ENCODE measurements around the gene LEF1. TPM values are rescaled to one million over a fixed set of nuclear protein-coding genes. Genes with fewer than 3 reads are reported as not detected.

Gene LEF1
- total and polyA plus RNA-seq, 2 donors (not counting 3 experiments of a cell fraction or from before 2014, with no cell fraction given) = 0.46 TPM; not detected in 1

DNA sequence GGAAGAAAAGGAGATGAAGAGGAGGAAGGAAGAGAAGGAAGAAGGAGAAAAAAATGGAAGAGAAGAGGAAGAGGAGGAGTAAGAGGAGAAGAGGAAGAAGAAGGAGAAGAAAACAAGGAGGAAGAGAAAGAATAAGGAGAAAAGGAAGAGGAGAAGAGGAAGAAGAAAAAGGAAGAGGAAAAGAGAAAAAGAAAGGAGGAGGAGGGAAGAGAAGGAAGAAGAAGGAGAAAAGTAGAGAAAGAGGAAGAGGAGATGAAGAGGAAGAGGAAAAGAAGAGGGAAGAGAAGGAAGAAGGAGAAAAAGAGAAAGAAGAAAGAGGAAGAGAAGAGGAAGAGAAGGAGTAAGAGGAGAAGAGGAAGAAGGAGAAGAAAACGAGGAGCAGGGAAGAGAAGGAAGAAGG is 11.8 kb upstream of the LEF1 start:
- no peaks in the 10 kb centered on the region for H3K79me2 ChIP-seq (ENCODE audit: control insufficient read depth, insufficient read depth, low read length)
- no TSS peak for BruUV-seq (replicated peaks)
- H3K9me1 ChIP-seq (replicated peaks; ENCODE audit: control insufficient read depth, extremely low read depth, insufficient read depth, low read length) = no peaks in the 10 kb centered on the region
- H3K27ac ChIP-seq (ENCODE audit: insufficient read depth, low read depth, low read length) = no peak overlapping the region
- no peaks in the 10 kb centered on the region for H3K9me3 ChIP-seq (replicated peaks; ENCODE audit: control insufficient read depth, insufficient read depth, low read length)
- H3K27me3 ChIP-seq (ENCODE audit: control insufficient read depth in 2 of 2, insufficient read depth in 2 of 2, low read length in 2 of 2) = peaks cover 3 to 5% of the 10 kb centered on the region in 2 experiments
- POLR2A ChIA-PET = no interaction called here
- DNase-seq (ENCODE audit: low read depth, low spot score) = no peak
- H3K4me3 ChIP-seq (replicated peaks in 1 of 3; ENCODE audit: insufficient read depth in 1 of 3, low read depth in 1 of 3, low read length in 3 of 3) = no peak overlapping the region
- H3K4me2 ChIP-seq (ENCODE audit: insufficient read depth, low read length) = no peak overlapping the region
- no peak overlapping the region for H3K9ac ChIP-seq (replicated peaks; ENCODE audit: extremely low read depth, insufficient read depth, low read length)
- TF ChIP-seq FOS (IDR thresholded peaks at IDR 0.05; ENCODE audit: borderline replicate concordance, insufficient read depth, low read length) = no peak
- TF ChIP-seq GATA2 (IDR thresholded peaks at IDR 0.05; ENCODE audit: insufficient read depth, insufficient read length, low read depth, low read length) = no peak
- TF ChIP-seq, protein P1, sequence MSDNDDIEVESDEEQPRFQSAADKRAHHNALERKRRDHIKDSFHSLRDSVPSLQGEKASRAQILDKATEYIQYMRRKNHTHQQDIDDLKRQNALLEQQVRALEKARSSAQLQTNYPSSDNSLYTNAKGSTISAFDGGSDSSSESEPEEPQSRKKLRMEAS (IDR thresholded peaks at IDR 0.05; ENCODE audit: insufficient read depth, insufficient read length) = no peak
- intact Hi-C loops (cut with micrococcal nuclease) = no loop called here
- dilution Hi-C loops (cut with MboI; ENCODE audit: extremely low pct_ligation_motif_present, low sequenced_read_pairs) = no loop called here
- H4K20me1 ChIP-seq (replicated peaks; ENCODE audit: control insufficient read depth, extremely low read depth, insufficient read depth, low read length) = no peaks in the 10 kb centered on the region
- no peak for FAIRE-seq
- H3K4me1 ChIP-seq (ENCODE audit: control insufficient read depth, extremely low read depth, insufficient read depth, low read length) = no peaks in the 10 kb centered on the region
- CTCF ChIA-PET = no interaction called here
- H3K36me3 ChIP-seq (ENCODE audit: control insufficient read depth in 2 of 2, extremely low read depth in 1 of 2, insufficient read depth in 2 of 2, low read length in 2 of 2) = no peaks in the 10 kb centered on the region
- no peak overlapping the region for H2AFZ ChIP-seq (ENCODE audit: low read depth, low read length)

DNA sequence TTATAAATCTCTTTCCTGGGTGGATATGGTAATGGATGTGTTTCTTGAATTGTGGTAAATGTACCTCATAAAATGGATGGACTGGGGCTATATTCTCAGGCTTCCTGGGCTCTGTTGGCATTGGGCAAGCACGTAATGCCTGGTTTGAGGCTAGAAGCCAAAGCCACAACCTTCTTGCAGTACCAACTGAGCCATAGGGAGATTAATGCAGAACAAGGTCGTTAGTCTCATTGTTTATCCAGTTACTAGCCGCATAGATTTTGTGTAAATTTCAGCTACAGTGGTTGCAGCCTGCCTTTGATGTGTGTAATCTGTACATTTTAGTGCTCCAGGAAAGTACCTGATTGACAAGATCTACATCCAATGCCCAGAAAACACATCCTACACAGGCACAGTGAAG is 7.2 kb upstream of the LEF1 start:
- no peak overlapping the region for H2AFZ ChIP-seq (ENCODE audit: low read depth, low read length)
- no TSS peak for BruUV-seq (replicated peaks)
- intact Hi-C loops (cut with micrococcal nuclease) = no loop called here
- no peak overlapping the region for H3K4me3 ChIP-seq (replicated peaks in 1 of 3; ENCODE audit: insufficient read depth in 1 of 3, low read depth in 1 of 3, low read length in 3 of 3)
- H4K20me1 ChIP-seq (replicated peaks; ENCODE audit: control insufficient read depth, extremely low read depth, insufficient read depth, low read length) = peaks cover 2% of the 10 kb centered on the region
- no peaks in the 10 kb centered on the region for H3K36me3 ChIP-seq (ENCODE audit: control insufficient read depth in 2 of 2, extremely low read depth in 1 of 2, insufficient read depth in 2 of 2, low read length in 2 of 2)
- POLR2A ChIA-PET = no interaction called here
- TF ChIP-seq, protein P2, sequence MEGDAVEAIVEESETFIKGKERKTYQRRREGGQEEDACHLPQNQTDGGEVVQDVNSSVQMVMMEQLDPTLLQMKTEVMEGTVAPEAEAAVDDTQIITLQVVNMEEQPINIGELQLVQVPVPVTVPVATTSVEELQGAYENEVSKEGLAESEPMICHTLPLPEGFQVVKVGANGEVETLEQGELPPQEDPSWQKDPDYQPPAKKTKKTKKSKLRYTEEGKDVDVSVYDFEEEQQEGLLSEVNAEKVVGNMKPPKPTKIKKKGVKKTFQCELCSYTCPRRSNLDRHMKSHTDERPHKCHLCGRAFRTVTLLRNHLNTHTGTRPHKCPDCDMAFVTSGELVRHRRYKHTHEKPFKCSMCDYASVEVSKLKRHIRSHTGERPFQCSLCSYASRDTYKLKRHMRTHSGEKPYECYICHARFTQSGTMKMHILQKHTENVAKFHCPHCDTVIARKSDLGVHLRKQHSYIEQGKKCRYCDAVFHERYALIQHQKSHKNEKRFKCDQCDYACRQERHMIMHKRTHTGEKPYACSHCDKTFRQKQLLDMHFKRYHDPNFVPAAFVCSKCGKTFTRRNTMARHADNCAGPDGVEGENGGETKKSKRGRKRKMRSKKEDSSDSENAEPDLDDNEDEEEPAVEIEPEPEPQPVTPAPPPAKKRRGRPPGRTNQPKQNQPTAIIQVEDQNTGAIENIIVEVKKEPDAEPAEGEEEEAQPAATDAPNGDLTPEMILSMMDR (IDR thresholded peaks at IDR 0.05; ENCODE audit: extremely low read depth in 1 of 2, insufficient read depth in 1 of 2, low read depth in 1 of 2, low read length in 2 of 2) = no peak
- no peak for TF ChIP-seq EZH2 (IDR thresholded peaks at IDR 0.05; ENCODE audit: borderline replicate concordance, low read depth, low read length, severe bottlenecking)
- CTCF ChIA-PET = no interaction called here
- H3K9me3 ChIP-seq (replicated peaks; ENCODE audit: control insufficient read depth, insufficient read depth, low read length) = no peaks in the 10 kb centered on the region
- H3K27me3 ChIP-seq (ENCODE audit: control insufficient read depth in 2 of 2, insufficient read depth in 2 of 2, low read length in 2 of 2) = peaks cover 30 to 41% of the 10 kb centered on the region in 2 experiments
- H3K9ac ChIP-seq (replicated peaks; ENCODE audit: extremely low read depth, insufficient read depth, low read length) = no peak overlapping the region
- no peak overlapping the region for H3K4me2 ChIP-seq (ENCODE audit: insufficient read depth, low read length)
- H3K4me1 ChIP-seq (ENCODE audit: control insufficient read depth, extremely low read depth, insufficient read depth, low read length) = peaks cover 2% of the 10 kb centered on the region
- dilution Hi-C loops (cut with MboI; ENCODE audit: extremely low pct_ligation_motif_present, low sequenced_read_pairs) = no loop called here
- no peak for DNase-seq (ENCODE audit: low read depth, low spot score)
- no peak overlapping the region for H3K27ac ChIP-seq (ENCODE audit: insufficient read depth, low read depth, low read length)
- no peaks in the 10 kb centered on the region for H3K9me1 ChIP-seq (replicated peaks; ENCODE audit: control insufficient read depth, extremely low read depth, insufficient read depth, low read length)
- FAIRE-seq = no peak
- no peaks in the 10 kb centered on the region for H3K79me2 ChIP-seq (ENCODE audit: control insufficient read depth, insufficient read depth, low read length)

Data from endothelial cell of umbilical vein (primary cell).